Gastrocnemius medialis (tissue), 4 donors: ENCODE results near the gene SNPH. TPM values are rescaled to one million over a fixed set of nuclear protein-coding genes. Genes with fewer than 3 reads are reported as not detected.

Experiments
- ATAC-seq, 2 donors: fragments of 150-250 bp; one replicate each; pipeline ENCODE4 v1.9.1; 2016
- DNase-seq, 2 donors: peaks; one replicate each; pipeline ENCODE4 v3.0.0-alpha.2; 2019
- H3K27ac ChIP-seq, 4 donors: fragments of 200-600 bp; sonication (generic); 1 replicate in 1 of 4; 2 replicates in 3 of 4; pipeline ENCODE4 v1.5.1; 2016 to 2018; ENCODE audit warnings: mild to moderate bottlenecking in 2 of 4, moderate library complexity in 1 of 4
- H3K27me3 ChIP-seq, 3 donors: fragments of 200-600 bp; sonication (generic) in 2 of 3; 1 replicate in 1 of 3; 2 replicates in 2 of 3; pipeline versions ENCODE4 v1.5.1 to v1.6.0; 2016 to 2019; ENCODE audit warnings: mild to moderate bottlenecking in 1 of 3, moderate library complexity in 1 of 3
- H3K36me3 ChIP-seq, 2 donors: fragments of 200-600 bp; sonication (generic) in 1 of 2; one replicate each; pipeline ENCODE4 v1.5.1; 2017 to 2018
- H3K4me1 ChIP-seq, 2 donors: fragments of 200-600 bp; sonication (generic) in 1 of 2; one replicate each; pipeline ENCODE4 v1.5.1; 2016 to 2017; ENCODE audit warnings: mild to moderate bottlenecking in 2 of 2
- H3K4me3 ChIP-seq, 4 donors: fragments of 200-600 bp; sonication (generic) in 3 of 4; 1 replicate in 1 of 4; 2 replicates in 3 of 4; pipeline ENCODE4 v1.5.1; 2016 to 2019; ENCODE audit warnings: mild to moderate bottlenecking in 2 of 4
- H3K9me3 ChIP-seq, 3 donors: fragments of 200-600 bp; sonication (generic) in 2 of 3; 1 replicate in 1 of 3; 2 replicates in 2 of 3; pipeline ENCODE4 v1.5.1; 2016 to 2019
- CTCF ChIP-seq, 5 experiments: fragments of 450-650 bp in 3 of 5; fragments of 200-600 bp in 2 of 5; sonication (generic) in 2 of 5; IDR thresholded peaks in 4 of 5; conservative IDR thresholded peaks in 1 of 5; 1 replicate in 4 of 5; 2 replicates in 1 of 5; pipeline ENCODE4 v1.5.1; 2016 to 2019; ENCODE audit warnings: antibody characterized with exemption in 5 of 5, mild to moderate bottlenecking in 3 of 5, moderate library complexity in 3 of 5
- POLR2A ChIP-seq, 2 donors: fragments of 450-650 bp; IDR thresholded peaks; one replicate each; pipeline ENCODE4 v1.6.1; 2017; ENCODE audit warnings: antibody characterized with exemption in 2 of 2, mild to moderate bottlenecking in 2 of 2, moderate library complexity in 2 of 2
- in situ Hi-C, 4 donors: fragments of 200-750 bp; cut with MboI; loops; one replicate each; pipeline versions ENCODE4 v1.15.0 to v1.8.0; 2017; ENCODE audit warnings: low sequenced_read_pairs in 4 of 4
- intact Hi-C: fragments of 100-400 bp; cut with DNase I; formaldehyde crosslinking; loops from one replicate; pipeline ENCODE4 v1.15.1; 2023; ENCODE audit warnings: low total_unique reads
- total RNA-seq, 4 donors: library from RNA; depleted of rRNA; stranded (reverse); fragments of >200 nt; gene quantifications; one replicate each; pipeline versions ENCODE4 v1.1.0 to v1.2.3, GENCODE V29; 2016

Gene SNPH
- total RNA-seq, 4 donors from 2014 or later, result 3.1 to 27.4 (median 15.9) TPM

GRCh38 chr20:1326031-1326930, 60.2 kb downstream of the SNPH start:
- DNase-seq (peak; percentile 17 to 50), ATAC-seq (peak; percentile 14 to 18)
- Histone ChIP-seq H3K4me1 (peaks cover 61 to 78% of the 10 kb centered on the region in 2 donors), H3K27me3 (no peaks in the 10 kb centered on the region), H3K9me3 (no peaks in the 10 kb centered on the region), H3K27ac (peak overlapping the region; percentile 93 to 99 (median 97)), H3K4me3 (peak overlapping the region; percentile 63 to 94 (median 81)), H3K36me3 (no peaks in the 10 kb centered on the region)
- no peak for TF ChIP-seq POLR2A (IDR thresholded peaks at IDR 0.05)
- no peak for TF ChIP-seq CTCF (IDR thresholded peaks at IDR 0.05 in 4 of 5, conservative IDR thresholded peaks at IDR 0.05 in 1 of 5)
- intact Hi-C loops (no loop called here), in situ Hi-C loops (loop anchor here in 1 of 4 donors (5.0 kb wide), 1 partner anchor 71 kb away; no protein-coding TSS in a partner anchor)

DNA sequence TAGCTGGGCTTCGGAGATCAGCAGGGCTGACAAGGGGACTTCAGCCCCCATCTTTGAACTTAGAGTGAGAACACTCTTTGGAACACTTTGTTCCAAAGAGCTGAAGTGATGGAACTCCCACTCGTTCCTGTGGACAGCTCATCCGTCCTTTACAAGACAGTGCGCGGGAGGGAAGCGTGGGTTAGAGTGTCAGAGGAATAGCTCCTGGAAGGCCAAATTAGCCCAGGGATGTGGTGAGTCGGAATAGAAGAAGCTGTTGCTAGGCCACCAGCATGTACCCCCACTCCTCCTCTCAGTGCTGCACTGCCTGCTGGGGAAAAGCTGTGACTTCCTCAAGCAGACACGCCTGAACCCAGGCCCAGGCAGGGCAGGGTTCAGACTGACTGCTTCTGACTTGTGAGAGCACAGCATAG, 61.2 kb downstream of the SNPH start:
- H3K27me3 ChIP-seq, result no peaks in the 10 kb centered on the region
- ATAC-seq (no peak), DNase-seq (no peak)
- no peak for TF ChIP-seq POLR2A (IDR thresholded peaks at IDR 0.05)
- no peak for TF ChIP-seq CTCF (IDR thresholded peaks at IDR 0.05 in 4 of 5, conservative IDR thresholded peaks at IDR 0.05 in 1 of 5)
- H3K27ac ChIP-seq, result peak overlapping the region; percentile 93 to 99 (median 97)
- H3K36me3 ChIP-seq, result no peaks in the 10 kb centered on the region
- in situ Hi-C loops, result loop anchor here in 1 of 4 donors (5.0 kb wide), 1 partner anchor 70 kb away; no protein-coding TSS in a partner anchor
- no peak overlapping the region for H3K4me3 ChIP-seq
- H3K4me1 ChIP-seq, result peaks cover 63 to 81% of the 10 kb centered on the region in 2 donors
- intact Hi-C loops, result no loop called here
- H3K9me3 ChIP-seq, result no peaks in the 10 kb centered on the region

DNA sequence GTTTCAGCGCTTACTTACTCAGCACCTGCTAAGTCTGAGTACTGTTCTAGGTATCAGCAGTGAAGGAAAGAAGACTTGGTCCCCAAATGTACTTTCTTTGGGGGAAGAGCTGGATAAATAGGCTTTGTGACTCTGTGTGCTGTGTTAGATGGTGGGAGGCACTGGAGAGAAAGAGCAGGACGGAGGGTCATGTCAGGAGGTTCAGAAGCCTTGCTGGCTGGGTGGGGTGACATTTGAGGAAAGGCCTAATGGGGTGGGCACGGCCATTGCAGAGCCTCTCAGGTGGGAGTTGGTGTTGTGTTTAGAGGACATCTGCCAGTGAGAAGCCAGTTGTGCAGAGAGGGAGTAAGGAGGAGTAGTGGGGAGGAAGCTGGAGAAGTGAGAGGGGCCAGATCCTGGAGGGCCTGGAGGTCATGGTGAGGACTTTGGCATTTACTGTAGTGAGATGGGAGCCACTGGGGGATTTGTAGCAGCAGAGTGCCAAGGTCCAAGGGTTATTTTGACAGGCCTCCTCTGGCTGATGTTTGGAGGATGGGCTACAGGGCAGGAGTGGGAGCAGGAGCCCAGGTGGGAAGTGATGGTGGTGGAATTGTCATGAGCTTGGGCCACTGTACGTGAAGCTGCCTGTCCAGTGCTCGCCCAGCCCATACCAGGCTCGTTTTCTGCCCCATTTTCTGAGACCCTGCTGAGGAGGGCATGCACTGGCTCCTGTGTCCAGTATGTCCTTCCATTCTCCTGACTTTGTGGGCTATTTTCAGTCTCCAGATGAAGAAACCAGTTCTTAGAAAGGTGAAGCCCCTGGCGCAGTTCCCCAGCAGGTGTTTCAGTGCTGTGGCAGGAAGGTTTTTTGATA, 62.0 kb downstream of the SNPH start:
- in situ Hi-C loops, result loop anchor here in 1 of 4 donors (5.0 kb wide), 1 partner anchor 69 kb away; no protein-coding TSS in a partner anchor
- H3K4me1 ChIP-seq, result peaks cover 63 to 75% of the 10 kb centered on the region in 2 donors
- no peak overlapping the region for H3K4me3 ChIP-seq
- no peaks in the 10 kb centered on the region for H3K36me3 ChIP-seq
- peak overlapping the region; percentile 93 to 99 (median 97) for H3K27ac ChIP-seq
- DNase-seq (peak in 1 of 2 donors; percentile 43), ATAC-seq (no peak)
- H3K9me3 ChIP-seq, result no peaks in the 10 kb centered on the region
- TF ChIP-seq POLR2A (IDR thresholded peaks at IDR 0.05) (no peak), CTCF (IDR thresholded peaks at IDR 0.05 in 4 of 5, conservative IDR thresholded peaks at IDR 0.05 in 1 of 5) (no peak)
- intact Hi-C loops, result no loop called here
- no peaks in the 10 kb centered on the region for H3K27me3 ChIP-seq

- ATAC-seq (no peak), DNase-seq (no peak)
- Histone ChIP-seq H3K27ac (peak within 1 kb of the TSS; percentile 93 to 99 (median 97)), H3K36me3 (no peaks in the 10 kb centered on the region), H3K9me3 (no peaks in the 10 kb centered on the region), H3K27me3 (no peaks in the 10 kb centered on the region), H3K4me1 (peaks cover 63 to 70% of the 10 kb centered on the region in 2 donors), H3K4me3 (no peak within 1 kb of the TSS)
- intact Hi-C loops, result no loop called here
- TF ChIP-seq POLR2A (IDR thresholded peaks at IDR 0.05) (peak in 1 of 2 donors; percentile 7), CTCF (IDR thresholded peaks at IDR 0.05 in 4 of 5, conservative IDR thresholded peaks at IDR 0.05 in 1 of 5) (no peak)
- in situ Hi-C loops, result loop anchor here in 1 of 4 donors (5.0 kb wide), 1 partner anchor 68 kb away; no protein-coding TSS in a partner anchor
Observed at GRCh38 chr20:1328680-1329330, 62.7 kb downstream of the SNPH start, which contains the start of gene SDCBP2. Gene SDCBP2, minus strand, starts transcription at chr20:1329139. Its CDS starts 8,723 bp downstream, at chr20:1320416.
